Activated gamma-delta T cell treated with Interleukin-2 at 50 U/mL for 16 hours (primary cell): ENCODE results near the gene SPNS3.

Experiments
- DNase-seq: peaks from one replicate; pipeline ENCODE4 v3.0.0-alpha.2; 2020

Gene SPNS3

GRCh38 chr17:4472286-4472685 lies 38.5 kb downstream of the SPNS3 start:
- DNase-seq, result no peak

GRCh38 chr17:4474093-4474492 lies 40.4 kb downstream of the SPNS3 start:
- no peak for DNase-seq

GRCh38 chr17:4475001-4475400 lies 41.3 kb downstream of the SPNS3 start:
- no peak for DNase-seq

- DNase-seq, result no peak
Observed at GRCh38 chr17:4475463-4475862, 41.7 kb downstream of the SPNS3 start.

GRCh38 chr17:4476017-4476416 lies 42.3 kb downstream of the SPNS3 start:
- no peak for DNase-seq

GRCh38 chr17:4476511-4477070 lies 42.9 kb downstream of the SPNS3 start:
- DNase-seq, result no peak

- no peak for DNase-seq
Observed at GRCh38 chr17:4477255-4477791, 43.6 kb downstream of the SPNS3 start.

GRCh38 chr17:4478318-4478830 lies 44.6 kb downstream of the SPNS3 start:
- no peak for DNase-seq

GRCh38 chr17:4479340-4479981 lies 45.7 kb downstream of the SPNS3 start:
- DNase-seq, result no peak

- no peak for DNase-seq
Observed at GRCh38 chr17:4479982-4480751, 46.4 kb downstream of the SPNS3 start.

GRCh38 chr17:4480929-4481898 lies 47.5 kb downstream of the SPNS3 start:
- peak; percentile 58 for DNase-seq

GRCh38 chr17:4482338-4483011 lies 48.7 kb downstream of the SPNS3 start:
- no peak for DNase-seq

- DNase-seq, result no peak
Observed at GRCh38 chr17:4483012-4483840, 49.5 kb downstream of the SPNS3 start.

- DNase-seq, result peak; percentile 66
Observed at GRCh38 chr17:4485676-4486646, 52.2 kb downstream of the SPNS3 start.

GRCh38 chr17:4487296-4487695 lies 53.6 kb downstream of the SPNS3 start:
- no peak for DNase-seq

- DNase-seq, result no peak
Observed at GRCh38 chr17:4487820-4488716, 54.3 kb downstream of the SPNS3 start.

- DNase-seq, result no peak
Observed at GRCh38 chr17:4488989-4489595, 55.4 kb downstream of the SPNS3 start.

- no peak for DNase-seq
Observed at GRCh38 chr17:4490109-4490591, 56.4 kb downstream of the SPNS3 start.
